PC-9 (cell line): Measurements from ENCODE around the gene INAFM2. TPM values are rescaled to one million over a fixed set of nuclear protein-coding genes. Genes with fewer than 3 reads are reported as not detected.
A peak's percentile ranks its signal among the peaks of the same experiment; 100 is the strongest.

ENCODE experiments used
- BruUV-seq: library from RNA; stranded (reverse); fragments of 400-500 nt; replicated peaks from 2 replicates; lab custom pipeline; 2021; lab: Mats Ljungman, UMichigan
- CTCF ChIA-PET: fragments of 300-600 bp; sonication (Branson Sonifier 250); formaldehyde crosslinking; loops from one replicate; lab custom pipeline; 2022; ENCODE audit warnings: antibody characterized with exemption; lab: Charles Lee
- POLR2A ChIA-PET: fragments of 300-600 bp; sonication (Branson Sonifier 250); formaldehyde crosslinking; loops from one replicate; lab custom pipeline; 2022; ENCODE audit warnings: antibody characterized with exemption; ENCODE audit not compliant: unreplicated experiment; lab: Charles Lee
- DNase-seq, 2 experiments: peaks; one replicate each; pipeline versions ENCODE4 v3.0.0 to v3.0.0-alpha.2; 2015 to 2022; ENCODE audit warnings: mixed read lengths in 1 of 2
- H2AFZ ChIP-seq: fragments of 200-600 bp; sonication (generic); 2 replicates; pipeline ENCODE4 v1.8.1; 2017; ENCODE audit warnings: antibody characterized with exemption
- H3F3A ChIP-seq: fragments of 200-600 bp; sonication (generic); 2 replicates; pipeline ENCODE4 v1.8.1; 2017; ENCODE audit warnings: antibody characterized with exemption, mild to moderate bottlenecking, low read depth; ENCODE audit not compliant: insufficient read depth
- H3K27ac ChIP-seq: fragments of 200-600 bp; sonication (generic); 2 replicates; pipeline ENCODE4 v1.6.1; 2016; ENCODE audit warnings: mixed run types
- H3K27me3 ChIP-seq: fragments of 200-600 bp; sonication (generic); 2 replicates; pipeline ENCODE4 v1.6.1; 2016; ENCODE audit warnings: low read depth, mixed run types; ENCODE audit not compliant: insufficient read depth
- H3K36me3 ChIP-seq: fragments of 200-600 bp; sonication (generic); 2 replicates; pipeline ENCODE4 v1.6.1; 2016; ENCODE audit warnings: low read depth, mixed run types
- H3K4me1 ChIP-seq: fragments of 200-600 bp; sonication (generic); replicated peaks from 2 replicates; pipeline ENCODE4 v1.6.1; 2016; ENCODE audit warnings: mixed run types; ENCODE audit not compliant: insufficient read depth
- H3K4me2 ChIP-seq: fragments of 200-600 bp; sonication (generic); 2 replicates; pipeline ENCODE4 v1.6.1; 2017; ENCODE audit warnings: mixed run types
- H3K4me3 ChIP-seq: fragments of 200-600 bp; sonication (generic); 2 replicates; pipeline ENCODE4 v1.6.1; 2016; ENCODE audit warnings: mixed run types
- H3K79me2 ChIP-seq: fragments of 200-600 bp; sonication (generic); 2 replicates; pipeline ENCODE4 v1.6.1; 2017; ENCODE audit warnings: low read depth, mixed run types
- H3K9me2 ChIP-seq: fragments of 200-600 bp; sonication (generic); 2 replicates; pipeline ENCODE4 v1.8.1; 2017; ENCODE audit warnings: mild to moderate bottlenecking; ENCODE audit not compliant: insufficient read depth
- H3K9me3 ChIP-seq: fragments of 200-600 bp; sonication (generic); 2 replicates; pipeline ENCODE4 v1.8.1; 2016; ENCODE audit warnings: low read depth; ENCODE audit not compliant: insufficient read depth
- H4K20me1 ChIP-seq: fragments of 200-600 bp; sonication (generic); 2 replicates; pipeline ENCODE4 v1.8.1; 2017; ENCODE audit not compliant: insufficient read depth
- CTCF ChIP-seq: fragments of 200-600 bp; sonication (generic); conservative IDR thresholded peaks from 2 replicates; pipeline ENCODE4 v1.6.1; 2017; ENCODE audit warnings: mixed run types, antibody characterized with exemption, mild to moderate bottlenecking, moderate library complexity
- EZH2 ChIP-seq: fragments of 200-600 bp; sonication (generic); IDR thresholded peaks from 2 replicates; pipeline ENCODE4 v1.8.0; 2017; ENCODE audit warnings: antibody characterized with exemption, low read depth
- intact Hi-C: fragments of 100-400 bp; cut with micrococcal nuclease; formaldehyde crosslinking; loops from one replicate; pipeline ENCODE4 v1.10.0; 2022; ENCODE audit not compliant: unreplicated experiment
- total RNA-seq: library from RNA; stranded (reverse); gene quantifications from 2 replicates; pipeline ENCODE4 v1.2.3, GENCODE V29; 2021

INAFM2 gene
- total RNA-seq, 1 experiment from 2014 or later = 2.4 TPM

- Histone ChIP-seq H3K9me2 (no peaks in the 10 kb centered on the region), H3K9me3 (no peaks in the 10 kb centered on the region), H3K4me2 (no peak overlapping the region), H3K36me3 (no peaks in the 10 kb centered on the region), H3K27me3 (no peaks in the 10 kb centered on the region), H3K79me2 (no peaks in the 10 kb centered on the region), H3K27ac (no peak overlapping the region), H3F3A (no peaks in the 10 kb centered on the region), H4K20me1 (no peaks in the 10 kb centered on the region), H3K4me1 (no peaks in the 10 kb centered on the region), H3K4me3 (no peak overlapping the region), H2AFZ (no peak overlapping the region)
- no TSS peak for BruUV-seq
- DNase-seq = no peak
- POLR2A ChIA-PET = no interaction called here
- CTCF ChIA-PET = interaction anchor here (0.6 kb wide), 1 partner anchor 55 kb away, joined by 3 read pairs; no protein-coding TSS in a partner anchor
- no peak for TF ChIP-seq CTCF
- TF ChIP-seq EZH2 = no peak
- intact Hi-C loops = loop anchor here (5.0 kb wide), 1 partner anchor 617 kb away; the partner anchor contains the start of gene VPS18
Observed at GRCh38 chr15:40275523-40275922, 48.0 kb upstream of the INAFM2 start.

- Histone ChIP-seq H3K27ac (no peak overlapping the region), H3K79me2 (no peaks in the 10 kb centered on the region), H3K9me3 (no peaks in the 10 kb centered on the region), H3K4me3 (no peak overlapping the region), H3K9me2 (no peaks in the 10 kb centered on the region), H2AFZ (no peak overlapping the region), H4K20me1 (no peaks in the 10 kb centered on the region), H3F3A (no peaks in the 10 kb centered on the region), H3K36me3 (no peaks in the 10 kb centered on the region), H3K4me2 (no peak overlapping the region), H3K27me3 (no peaks in the 10 kb centered on the region), H3K4me1 (no peaks in the 10 kb centered on the region)
- TF ChIP-seq EZH2 (no peak), CTCF (no peak)
- ChIA-PET POLR2A (no interaction called here), CTCF (no interaction called here)
- no peak for DNase-seq
- no TSS peak for BruUV-seq
- intact Hi-C loops = loop anchor here (5.0 kb wide), 1 partner anchor 616 kb away; the partner anchor contains the start of gene VPS18
Observed at GRCh38 chr15:40275954-40276353, 47.5 kb upstream of the INAFM2 start.

- CTCF ChIA-PET = interaction anchor here (0.6 kb wide), 2 partner anchors 43 to 145 kb away, joined by 3 to 4 read pairs; no protein-coding TSS in a partner anchor
- H3K27me3 ChIP-seq = no peaks in the 10 kb centered on the region
Observed at GRCh38 chr15:40276927-40277326, 46.6 kb upstream of the INAFM2 start.

More at GRCh38 chr15:40276927-40277326, 46.6 kb upstream of the INAFM2 start:
- H4K20me1 ChIP-seq = no peaks in the 10 kb centered on the region
- no peak overlapping the region for H3K27ac ChIP-seq
- H2AFZ ChIP-seq = no peak overlapping the region
- TF ChIP-seq EZH2 = no peak
- TF ChIP-seq CTCF = no peak
- no peak overlapping the region for H3K4me3 ChIP-seq
- TSS peak; percentile 16 for BruUV-seq
- no peak for DNase-seq
- no peaks in the 10 kb centered on the region for H3K4me1 ChIP-seq
- H3K79me2 ChIP-seq = no peaks in the 10 kb centered on the region
- H3K9me3 ChIP-seq = no peaks in the 10 kb centered on the region
- H3K9me2 ChIP-seq = no peaks in the 10 kb centered on the region
- H3K4me2 ChIP-seq = no peak overlapping the region
- POLR2A ChIA-PET = no interaction called here
- H3F3A ChIP-seq = no peaks in the 10 kb centered on the region
- no peaks in the 10 kb centered on the region for H3K36me3 ChIP-seq
- intact Hi-C loops = loop anchor here (5.0 kb wide), 1 partner anchor 615 kb away; the partner anchor contains the start of gene VPS18
